Nucleus accumbens (tissue), 56 donors: Measurements from ENCODE around the gene FAM186B.
A peak's percentile ranks its signal among the peaks of the same experiment; 100 is the strongest.
"Not testable (repeated sequence)": the region's sequence is repeated elsewhere in the genome, so short reads cannot be mapped to it uniquely, and the experiment has no call there.

Source experiments
- DNase-seq, 56 donors: peaks; one replicate each; lab custom pipeline; 2025; lab: John Stamatoyannopoulos, UW

FAM186B gene

GRCh38 chr12:49616533-49617219, 11.2 kb upstream of the FAM186B start:
- no peak for DNase-seq

GRCh38 chr12:49615725-49616124, 10.3 kb upstream of the FAM186B start:
- DNase-seq: no peak

- no peak for DNase-seq
Observed at GRCh38 chr12:49612210-49612609, 6.8 kb upstream of the FAM186B start.

GRCh38 chr12:49610785-49611184, 5.3 kb upstream of the FAM186B start:
- not testable (repeated sequence) for DNase-seq

- DNase-seq: no peak
Observed at GRCh38 chr12:49609875-49610154, 4.4 kb upstream of the FAM186B start.

GRCh38 chr12:49609059-49609874, 3.8 kb upstream of the FAM186B start:
- DNase-seq: no peak

GRCh38 chr12:49604856-49605255, 583 bp downstream of the FAM186B start:
- DNase-seq: no peak

- no peak for DNase-seq
Observed at GRCh38 chr12:49603721-49604120, 1.7 kb downstream of the FAM186B start.

GRCh38 chr12:49599961-49600360, 5.5 kb downstream of the FAM186B start:
- DNase-seq: no peak

- no peak for DNase-seq
Observed at GRCh38 chr12:49598527-49598926, 6.9 kb downstream of the FAM186B start.

- DNase-seq: peak in 3 of 56 donors; percentile 5 to 46 (median 12)
Observed at GRCh38 chr12:49588721-49589516, 16.5 kb downstream of the FAM186B start.

- no peak for DNase-seq
Observed at GRCh38 chr12:49588281-49588680, 17.2 kb downstream of the FAM186B start.

GRCh38 chr12:49587174-49587908, 18.1 kb downstream of the FAM186B start:
- no peak for DNase-seq

- peak in 10 of 56 donors; percentile 2 to 35 (median 16) for DNase-seq
Observed at GRCh38 chr12:49585477-49586459, 19.7 kb downstream of the FAM186B start.

- no peak for DNase-seq
Observed at GRCh38 chr12:49584591-49584990, 20.8 kb downstream of the FAM186B start.

- DNase-seq: peak in 11 of 56 donors; percentile 4 to 43 (median 23)
Observed at GRCh38 chr12:49583366-49584094, 21.9 kb downstream of the FAM186B start.

GRCh38 chr12:49582850-49583249, 22.6 kb downstream of the FAM186B start:
- DNase-seq: no peak

- no peak for DNase-seq
Observed at GRCh38 chr12:49582201-49582600, 23.2 kb downstream of the FAM186B start.
